ENCODE measurements around the gene BTD. TPM values are rescaled to one million over a fixed set of nuclear protein-coding genes. Genes with fewer than 3 reads are reported as not detected.

BTD gene, protein sequence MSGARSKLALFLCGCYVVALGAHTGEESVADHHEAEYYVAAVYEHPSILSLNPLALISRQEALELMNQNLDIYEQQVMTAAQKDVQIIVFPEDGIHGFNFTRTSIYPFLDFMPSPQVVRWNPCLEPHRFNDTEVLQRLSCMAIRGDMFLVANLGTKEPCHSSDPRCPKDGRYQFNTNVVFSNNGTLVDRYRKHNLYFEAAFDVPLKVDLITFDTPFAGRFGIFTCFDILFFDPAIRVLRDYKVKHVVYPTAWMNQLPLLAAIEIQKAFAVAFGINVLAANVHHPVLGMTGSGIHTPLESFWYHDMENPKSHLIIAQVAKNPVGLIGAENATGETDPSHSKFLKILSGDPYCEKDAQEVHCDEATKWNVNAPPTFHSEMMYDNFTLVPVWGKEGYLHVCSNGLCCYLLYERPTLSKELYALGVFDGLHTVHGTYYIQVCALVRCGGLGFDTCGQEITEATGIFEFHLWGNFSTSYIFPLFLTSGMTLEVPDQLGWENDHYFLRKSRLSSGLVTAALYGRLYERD
- total RNA-seq (10 to 100 TPM; 23.5 to 35.5 (median 30.1) TPM), polyA plus RNA-seq (10 to 100 TPM in 1 of 3 donors, 1 to 10 TPM in 2; 6.6 to 13.5 (median 7.2) TPM)

DNA sequence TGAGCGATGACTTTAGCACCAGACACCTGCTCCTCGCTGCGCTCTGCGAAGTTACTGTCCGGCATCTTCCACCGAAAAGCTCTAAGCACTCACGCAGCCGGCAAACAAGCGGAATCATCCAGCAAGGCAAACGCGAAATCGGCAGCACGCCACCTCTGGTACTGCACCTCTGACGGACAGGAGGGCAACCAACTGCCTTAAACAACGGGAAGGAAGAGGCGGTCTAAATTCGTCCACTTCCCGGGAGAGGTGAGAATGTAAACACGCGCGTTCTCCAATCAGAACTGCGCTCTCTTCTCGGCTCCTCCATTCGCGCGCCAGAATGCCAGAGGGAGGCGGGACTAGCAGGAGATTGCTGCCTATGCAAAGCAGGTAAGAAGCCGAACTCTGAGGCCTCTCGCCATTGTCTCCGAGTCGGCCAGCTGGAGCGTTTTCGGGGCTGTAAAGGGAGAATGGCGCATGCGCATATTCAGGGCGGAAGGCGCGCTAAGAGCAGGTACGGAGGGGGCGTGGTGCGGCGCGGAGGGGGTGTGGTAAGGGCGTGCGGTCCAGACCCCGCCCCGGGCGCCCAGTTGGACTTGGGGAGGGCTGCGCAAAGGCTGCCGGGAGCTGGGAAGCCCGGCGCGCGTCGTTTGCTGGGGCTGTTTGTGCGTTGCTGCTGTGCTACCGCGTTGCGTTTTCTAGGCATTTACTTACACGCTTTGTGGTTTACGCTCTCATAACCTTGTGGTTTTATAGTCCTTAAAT is at the start of gene BTD, which contains the start of gene HACL1:
Gene BTD, plus strand, starts transcription at position 347 of the 747 bp plus-strand sequence. CDS start 33,695 bp downstream, outside the sequence.
Gene HACL1, minus strand, starts transcription at position 171 of the 747 bp plus-strand sequence. Its CDS starts 106 bp downstream, at position 65.
- 0% methylated on average over 61 of the region's 61 CpGs for WGBS, 2 donors
- Histone ChIP-seq H3K4me3 (peak within 1 kb of the TSS; percentile 88 to 92 (median 90)), H3K27me3 (no peaks in the 10 kb centered on the region), H3K27ac (peak within 1 kb of the TSS; percentile 83 to 91 (median 88)), H3K9me3 (no peaks in the 10 kb centered on the region), H3K36me3 (peaks cover 0 to 31% (median 5%) of the 10 kb centered on the region in 4 donors), H3K4me1 (peaks cover 0 to 23% (median 18%) of the 10 kb centered on the region in 4 donors)
- intact Hi-C loops (cut with DNase I), result loop anchor here (10.0 kb wide), 1 partner anchor 663 kb away; the partner anchor contains the start of genes DPH3 and OXNAD1
- TF ChIP-seq POLR2AphosphoS5 (IDR thresholded peaks at IDR 0.05) (peak; percentile 92 to 97 (median 96)), POLR2A (IDR thresholded peaks at IDR 0.05) (peak; percentile 83 to 87), EP300 (IDR thresholded peaks at IDR 0.05) (no peak)
- TF ChIP-seq, protein P1, sequence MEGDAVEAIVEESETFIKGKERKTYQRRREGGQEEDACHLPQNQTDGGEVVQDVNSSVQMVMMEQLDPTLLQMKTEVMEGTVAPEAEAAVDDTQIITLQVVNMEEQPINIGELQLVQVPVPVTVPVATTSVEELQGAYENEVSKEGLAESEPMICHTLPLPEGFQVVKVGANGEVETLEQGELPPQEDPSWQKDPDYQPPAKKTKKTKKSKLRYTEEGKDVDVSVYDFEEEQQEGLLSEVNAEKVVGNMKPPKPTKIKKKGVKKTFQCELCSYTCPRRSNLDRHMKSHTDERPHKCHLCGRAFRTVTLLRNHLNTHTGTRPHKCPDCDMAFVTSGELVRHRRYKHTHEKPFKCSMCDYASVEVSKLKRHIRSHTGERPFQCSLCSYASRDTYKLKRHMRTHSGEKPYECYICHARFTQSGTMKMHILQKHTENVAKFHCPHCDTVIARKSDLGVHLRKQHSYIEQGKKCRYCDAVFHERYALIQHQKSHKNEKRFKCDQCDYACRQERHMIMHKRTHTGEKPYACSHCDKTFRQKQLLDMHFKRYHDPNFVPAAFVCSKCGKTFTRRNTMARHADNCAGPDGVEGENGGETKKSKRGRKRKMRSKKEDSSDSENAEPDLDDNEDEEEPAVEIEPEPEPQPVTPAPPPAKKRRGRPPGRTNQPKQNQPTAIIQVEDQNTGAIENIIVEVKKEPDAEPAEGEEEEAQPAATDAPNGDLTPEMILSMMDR (IDR thresholded peaks at IDR 0.05), result peak in 1 of 4 experiments; percentile 42
- peak; percentile 99 for DNase-seq

GRCh38 chr3:15551902-15552301 is 49.6 kb upstream of the BTD start:
- Histone ChIP-seq H3K27me3 (no peaks in the 10 kb centered on the region), H3K27ac (no peak overlapping the region), H3K36me3 (no peaks in the 10 kb centered on the region), H3K4me1 (no peaks in the 10 kb centered on the region), H3K9me3 (no peaks in the 10 kb centered on the region), H3K4me3 (no peak overlapping the region)
- TF ChIP-seq POLR2AphosphoS5 (IDR thresholded peaks at IDR 0.05) (no peak), EP300 (IDR thresholded peaks at IDR 0.05) (no peak), POLR2A (IDR thresholded peaks at IDR 0.05) (no peak)
- TF ChIP-seq, protein P1 (IDR thresholded peaks at IDR 0.05), result no peak
- intact Hi-C loops (cut with DNase I), result no loop called here
- 94 to 97% methylated on average over 1 of the region's 1 CpG for WGBS, 2 donors
- DNase-seq, result no peak

DNA sequence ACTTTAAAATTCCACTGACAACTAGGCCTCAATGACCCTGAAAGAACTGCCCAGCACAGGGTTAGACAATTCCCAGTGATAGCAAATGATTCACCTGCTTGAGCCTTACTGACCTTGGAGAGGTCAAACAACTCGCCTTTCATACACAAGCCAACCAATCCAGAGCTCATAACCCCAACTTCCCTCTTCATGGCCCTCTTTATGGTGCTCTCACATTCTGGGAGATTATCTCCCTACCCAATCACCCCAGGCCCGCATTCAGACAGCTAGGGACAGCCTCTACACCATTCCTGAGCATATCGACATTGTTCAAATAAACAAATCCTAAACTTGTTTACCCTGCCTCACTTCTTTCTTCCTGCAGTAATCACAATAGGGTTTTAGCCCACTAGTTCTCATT is 47.8 kb upstream of the BTD start:
- Histone ChIP-seq H3K27ac (no peak overlapping the region), H3K4me1 (no peaks in the 10 kb centered on the region), H3K9me3 (no peaks in the 10 kb centered on the region), H3K36me3 (no peaks in the 10 kb centered on the region), H3K4me3 (no peak overlapping the region), H3K27me3 (no peaks in the 10 kb centered on the region)
- no peak for DNase-seq
- 78 to 83% methylated on average over 3 of the region's 3 CpGs for WGBS, 2 donors
- TF ChIP-seq, protein P1 (IDR thresholded peaks at IDR 0.05), result no peak
- TF ChIP-seq POLR2A (IDR thresholded peaks at IDR 0.05) (no peak), POLR2AphosphoS5 (IDR thresholded peaks at IDR 0.05) (no peak), EP300 (IDR thresholded peaks at IDR 0.05) (no peak)
- intact Hi-C loops (cut with DNase I), result no loop called here

DNA sequence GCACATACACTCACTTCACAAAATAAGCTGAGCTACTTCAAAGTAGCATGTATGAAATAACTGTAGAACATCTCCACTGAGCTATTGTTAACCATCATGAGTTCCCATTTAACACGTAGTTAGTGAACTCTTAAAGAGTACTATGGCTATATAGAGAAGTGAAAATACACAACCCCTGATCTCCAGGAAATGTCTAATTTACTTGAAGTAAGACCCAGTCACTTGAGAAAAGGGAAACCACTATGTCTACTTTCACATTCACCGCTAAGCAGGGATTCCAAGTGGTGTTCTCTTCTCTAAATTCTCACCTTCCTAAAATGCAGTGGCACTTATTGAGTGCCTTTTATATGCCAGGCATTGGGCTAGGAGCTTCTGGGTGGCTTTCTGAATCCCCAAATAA is 45.0 kb upstream of the BTD start:
- Histone ChIP-seq H3K27me3 (no peaks in the 10 kb centered on the region), H3K27ac (no peak overlapping the region)
- TF ChIP-seq, protein P1 (IDR thresholded peaks at IDR 0.05), result no peak
- TF ChIP-seq EP300 (IDR thresholded peaks at IDR 0.05), result no peak
- no peak for TF ChIP-seq POLR2AphosphoS5 (IDR thresholded peaks at IDR 0.05)
- TF ChIP-seq POLR2A (IDR thresholded peaks at IDR 0.05), result no peak

More for the DNA sequence above, 45.0 kb upstream of the BTD start:
- intact Hi-C loops (cut with DNase I), result loop anchor here (2.0 kb wide), 1 partner anchor 130 kb away; the partner anchor contains the start of genes EAF1 and METTL6
- WGBS, 2 donors, result 48 to 74% methylated on average over 2 of the region's 2 CpGs
- no peak for DNase-seq
- peaks cover 0 to 23% (median 4%) of the 10 kb centered on the region in 4 donors for H3K36me3 ChIP-seq
- no peak overlapping the region for H3K4me3 ChIP-seq
- H3K4me1 ChIP-seq, result no peaks in the 10 kb centered on the region
- H3K9me3 ChIP-seq, result no peaks in the 10 kb centered on the region
